Hepatocyte (in vitro differentiated cells): ENCODE results near the gene ANKRD33. TPM values are rescaled to one million over a fixed set of nuclear protein-coding genes. Genes with fewer than 3 reads are reported as not detected.

Source experiments
- DNase-seq: peaks from one replicate; pipeline ENCODE4 v3.0.0-alpha.2; 2016; ENCODE audit warnings: low spot score
- H2AFZ ChIP-seq: fragments of 200-600 bp; sonication (generic); 2 replicates; pipeline ENCODE4 v1.6.0; 2016; ENCODE audit warnings: antibody characterized with exemption, mild to moderate bottlenecking
- H3K27ac ChIP-seq: fragments of 200-600 bp; sonication (generic); 2 replicates; pipeline ENCODE4 v1.5.1; 2016; ENCODE audit warnings: mild to moderate bottlenecking
- H3K27me3 ChIP-seq: fragments of 200-600 bp; sonication (generic); 2 replicates; pipeline ENCODE4 v1.6.1; 2016
- H3K36me3 ChIP-seq: fragments of 200-600 bp; sonication (generic); replicated peaks from 2 replicates; pipeline ENCODE4 v1.5.1; 2016; ENCODE audit warnings: low read depth; ENCODE audit not compliant: insufficient read depth
- H3K4me1 ChIP-seq: fragments of 200-600 bp; sonication (generic); 2 replicates; pipeline ENCODE4 v1.5.1; 2016; ENCODE audit warnings: mild to moderate bottlenecking, moderate library complexity; ENCODE audit not compliant: insufficient read depth
- H3K4me2 ChIP-seq: fragments of 200-600 bp; sonication (generic); 2 replicates; pipeline ENCODE4 v1.6.0; 2016
- H3K4me3 ChIP-seq: fragments of 200-600 bp; sonication (generic); 2 replicates; pipeline ENCODE4 v1.5.1; 2016; ENCODE audit warnings: mild to moderate bottlenecking
- H3K79me2 ChIP-seq: fragments of 200-600 bp; sonication (generic); 2 replicates; pipeline ENCODE4 v1.6.0; 2017; ENCODE audit warnings: mild to moderate bottlenecking
- H3K9me2 ChIP-seq: fragments of 200-600 bp; sonication (generic); replicated peaks from 2 replicates; pipeline ENCODE4 v1.6.0; 2017; ENCODE audit warnings: mild to moderate bottlenecking; ENCODE audit not compliant: insufficient read depth
- H3K9me3 ChIP-seq: fragments of 200-600 bp; sonication (generic); 2 replicates; pipeline ENCODE4 v1.5.1; 2016; ENCODE audit warnings: low read depth, mild to moderate bottlenecking
- H4K20me1 ChIP-seq: fragments of 200-600 bp; sonication (generic); 2 replicates; pipeline ENCODE4 v1.6.0; 2016; ENCODE audit warnings: mild to moderate bottlenecking; ENCODE audit not compliant: insufficient read depth, poor library complexity, severe bottlenecking
- EZH2 ChIP-seq: fragments of 200-600 bp; sonication (generic); IDR thresholded peaks from 2 replicates; pipeline ENCODE4 v1.6.1; 2016; ENCODE audit warnings: antibody characterized with exemption, mild to moderate bottlenecking, borderline replicate concordance
- EZH2phosphoT487 ChIP-seq: fragments of 200-600 bp; sonication (generic); IDR thresholded peaks from one replicate; pipeline ENCODE4 v1.6.1; 2018; ENCODE audit warnings: antibody characterized with exemption, mild to moderate bottlenecking, low read depth, moderate library complexity; ENCODE audit not compliant: unreplicated experiment, severe bottlenecking
- WGBS: methylation state at CpG from one replicate; pipeline ENCODE4 v1.1.6; 2016; ENCODE audit warnings: low lambda C conversion rate; ENCODE audit errors: missing lambda C conversion rate; 5-methylcytosine and 5-hydroxymethylcytosine counted together
- polyA plus RNA-seq: library from polyadenylated mRNA; unstranded; fragments of >200 nt; fragmentation: Nextera tagmentation; extraction: Ambion mirVana; gene quantifications from 2 replicates; pipeline ENCODE4 v1.2.1, GENCODE V29; 2016
- total RNA-seq: library from RNA; depleted of rRNA; stranded (reverse); fragments of >200 nt; gene quantifications from 2 replicates; pipeline ENCODE4 v1.2.3, GENCODE V29; 2014
- TF ChIP-seq, protein P1 (sequence below): fragments of 200-600 bp; sonication (generic); IDR thresholded peaks from 2 replicates; pipeline ENCODE4 v1.5.1; 2016; ENCODE audit warnings: antibody characterized with exemption, mild to moderate bottlenecking; ENCODE audit not compliant: poor library complexity

ANKRD33 gene
- total and polyA plus RNA-seq, 2 experiments from 2014 or later = 0.12 TPM; not detected in 1

DNA sequence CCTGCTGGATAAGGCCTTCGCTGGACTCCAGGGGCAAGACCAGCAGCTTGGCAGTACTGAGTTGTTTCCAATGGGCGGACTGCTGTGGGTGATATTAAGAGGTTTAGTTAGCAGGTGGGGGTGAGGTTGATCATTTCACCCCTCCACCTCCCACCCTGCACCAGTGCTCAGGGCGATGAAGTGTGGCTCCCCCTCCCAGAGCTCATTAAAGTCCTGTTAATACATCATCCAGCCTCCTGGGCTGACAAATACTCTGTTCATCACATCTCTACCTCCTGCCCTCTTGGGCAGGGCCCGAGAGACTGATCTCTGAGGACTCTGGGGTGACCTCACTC is 37.0 kb upstream of the ANKRD33 start:
- Histone ChIP-seq H4K20me1 (peaks cover 5% of the 10 kb centered on the region), H2AFZ (no peak overlapping the region), H3K27ac (no peak overlapping the region), H3K4me2 (no peak overlapping the region), H3K4me3 (no peak overlapping the region), H3K79me2 (peaks cover 5% of the 10 kb centered on the region), H3K36me3 (no peaks in the 10 kb centered on the region), H3K27me3 (no peaks in the 10 kb centered on the region), H3K9me3 (no peaks in the 10 kb centered on the region), H3K4me1 (peaks cover 10% of the 10 kb centered on the region), H3K9me2 (no peaks in the 10 kb centered on the region)
- TF ChIP-seq, protein P1, sequence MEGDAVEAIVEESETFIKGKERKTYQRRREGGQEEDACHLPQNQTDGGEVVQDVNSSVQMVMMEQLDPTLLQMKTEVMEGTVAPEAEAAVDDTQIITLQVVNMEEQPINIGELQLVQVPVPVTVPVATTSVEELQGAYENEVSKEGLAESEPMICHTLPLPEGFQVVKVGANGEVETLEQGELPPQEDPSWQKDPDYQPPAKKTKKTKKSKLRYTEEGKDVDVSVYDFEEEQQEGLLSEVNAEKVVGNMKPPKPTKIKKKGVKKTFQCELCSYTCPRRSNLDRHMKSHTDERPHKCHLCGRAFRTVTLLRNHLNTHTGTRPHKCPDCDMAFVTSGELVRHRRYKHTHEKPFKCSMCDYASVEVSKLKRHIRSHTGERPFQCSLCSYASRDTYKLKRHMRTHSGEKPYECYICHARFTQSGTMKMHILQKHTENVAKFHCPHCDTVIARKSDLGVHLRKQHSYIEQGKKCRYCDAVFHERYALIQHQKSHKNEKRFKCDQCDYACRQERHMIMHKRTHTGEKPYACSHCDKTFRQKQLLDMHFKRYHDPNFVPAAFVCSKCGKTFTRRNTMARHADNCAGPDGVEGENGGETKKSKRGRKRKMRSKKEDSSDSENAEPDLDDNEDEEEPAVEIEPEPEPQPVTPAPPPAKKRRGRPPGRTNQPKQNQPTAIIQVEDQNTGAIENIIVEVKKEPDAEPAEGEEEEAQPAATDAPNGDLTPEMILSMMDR = no peak
- no peak for TF ChIP-seq EZH2phosphoT487
- TF ChIP-seq EZH2 = no peak
- WGBS = 96% methylated on average over 4 of the region's 4 CpGs
- DNase-seq = no peak

DNA sequence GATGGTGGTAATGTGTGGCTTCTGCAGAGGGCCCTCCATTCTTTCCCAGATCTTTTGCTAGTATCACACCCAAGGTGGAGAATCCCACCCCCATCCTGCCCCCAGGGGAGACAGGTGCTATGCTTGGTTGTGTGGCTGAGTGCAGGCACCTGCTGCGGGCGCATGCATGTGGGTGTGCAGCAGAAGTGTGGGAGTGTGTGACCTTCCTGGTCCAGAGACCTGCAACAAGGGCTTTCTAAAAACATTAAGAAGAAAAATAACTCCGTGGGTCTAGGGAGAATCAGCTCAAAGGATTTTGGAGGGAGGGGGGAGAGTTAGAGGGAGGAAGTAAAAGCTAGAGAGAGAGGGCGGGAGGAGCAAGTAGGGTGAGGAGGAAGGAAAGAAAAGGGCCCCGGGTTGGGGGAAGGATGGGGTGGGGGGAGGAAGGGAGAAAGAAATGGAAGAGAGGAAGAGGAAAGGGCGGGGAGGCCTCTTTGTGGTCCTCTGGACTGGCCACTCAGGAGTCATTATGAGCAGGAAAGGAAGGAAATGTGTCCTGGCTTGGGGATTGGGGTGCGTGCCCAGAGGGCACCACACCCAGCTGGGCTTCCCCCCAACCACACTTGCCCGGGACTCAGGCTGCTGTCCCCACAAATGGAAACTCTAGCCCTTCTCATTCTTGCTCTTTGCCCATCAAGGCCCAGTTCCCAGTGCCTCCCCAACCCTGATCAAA is 36.3 kb upstream of the ANKRD33 start:
- Histone ChIP-seq H3K4me1 (peaks cover 4% of the 10 kb centered on the region), H2AFZ (no peak overlapping the region), H3K36me3 (no peaks in the 10 kb centered on the region), H3K79me2 (no peaks in the 10 kb centered on the region), H3K9me3 (no peaks in the 10 kb centered on the region), H3K4me2 (no peak overlapping the region), H3K9me2 (no peaks in the 10 kb centered on the region), H3K27me3 (no peaks in the 10 kb centered on the region), H3K4me3 (no peak overlapping the region), H3K27ac (no peak overlapping the region), H4K20me1 (no peaks in the 10 kb centered on the region)
- TF ChIP-seq EZH2phosphoT487 = no peak
- TF ChIP-seq EZH2 = no peak
- TF ChIP-seq, protein P1 = no peak
- DNase-seq = no peak
- 80% methylated on average over 4 of the region's 8 CpGs for WGBS

DNA sequence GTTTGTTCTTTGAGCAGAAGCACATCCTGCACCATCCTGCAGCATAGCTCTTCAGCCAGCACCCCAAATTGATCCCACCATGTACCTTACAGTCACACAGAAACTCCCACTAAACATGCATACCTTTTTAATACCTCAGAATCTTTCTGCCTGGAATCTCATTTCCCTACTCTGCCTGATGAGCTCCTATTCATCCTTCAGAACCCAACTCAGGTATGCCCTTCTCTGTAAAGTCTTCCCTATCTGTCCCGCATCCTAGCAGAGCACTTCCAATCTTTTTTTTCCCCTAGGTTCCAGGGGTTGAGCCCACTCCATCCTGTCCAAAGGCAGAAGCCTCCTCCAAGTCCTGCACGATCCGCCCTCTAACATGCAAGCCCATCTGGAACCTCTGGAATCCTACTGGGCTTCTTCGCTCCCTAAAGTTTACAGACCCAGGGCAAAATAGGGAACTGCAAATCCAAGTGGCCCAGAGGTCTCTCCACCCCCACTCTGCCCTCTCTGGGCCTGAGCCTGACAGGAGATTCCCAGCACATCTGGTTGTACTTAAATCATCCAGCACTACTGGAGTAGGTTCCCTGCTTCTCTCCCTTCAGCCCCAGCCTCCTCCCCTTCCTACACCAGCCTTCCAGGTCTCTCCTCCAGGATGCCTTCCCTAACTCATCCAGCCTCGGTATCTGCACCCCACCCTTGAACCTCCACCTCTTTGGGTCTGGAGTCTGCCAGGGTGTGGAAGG is 35.3 kb upstream of the ANKRD33 start:
- Histone ChIP-seq H3K4me2 (no peak overlapping the region), H3K79me2 (no peaks in the 10 kb centered on the region), H3K27me3 (no peaks in the 10 kb centered on the region), H3K9me3 (no peaks in the 10 kb centered on the region), H3K9me2 (no peaks in the 10 kb centered on the region), H2AFZ (no peak overlapping the region), H4K20me1 (no peaks in the 10 kb centered on the region), H3K4me3 (no peak overlapping the region), H3K36me3 (no peaks in the 10 kb centered on the region), H3K27ac (no peak overlapping the region), H3K4me1 (peaks cover 2% of the 10 kb centered on the region)
- no peak for TF ChIP-seq EZH2phosphoT487
- TF ChIP-seq, protein P1 = no peak
- TF ChIP-seq EZH2 = no peak
- WGBS = 75% methylated on average over 5 of the region's 5 CpGs
- no peak for DNase-seq
